COLO829 (cell line): Measurements from ENCODE around the gene NAA35.
"Not testable (repeated sequence)": the region's sequence is repeated elsewhere in the genome, so short reads cannot be mapped to it uniquely, and the experiment has no call there.

ENCODE experiments used
- DNase-seq: peaks from one replicate; pipeline ENCODE4 v3.0.0; 2012; ENCODE audit warnings: low spot score

The NAA35 gene

GRCh38 chr9:85940832-85941621, at the start of gene NAA35:
Gene NAA35 (plus strand): TSS chr9:85941146. CDS start chr9:85942160, 1,014 bp downstream.
- DNase-seq = peak; percentile 100

- no peak for DNase-seq
Observed at GRCh38 chr9:85892401-85892800, 48.5 kb upstream of the NAA35 start.

GRCh38 chr9:85895685-85896084, 45.3 kb upstream of the NAA35 start:
- no peak for DNase-seq

- DNase-seq = no peak
Observed at GRCh38 chr9:85897848-85898247, 43.1 kb upstream of the NAA35 start.

- no peak for DNase-seq
Observed at GRCh38 chr9:85898332-85898731, 42.6 kb upstream of the NAA35 start.

GRCh38 chr9:85899388-85899787, 41.6 kb upstream of the NAA35 start:
- no peak for DNase-seq

GRCh38 chr9:85900504-85901201, 40.3 kb upstream of the NAA35 start:
- peak; percentile 64 for DNase-seq

- DNase-seq = no peak
Observed at GRCh38 chr9:85904975-85905374, 36.0 kb upstream of the NAA35 start.

GRCh38 chr9:85905957-85906356, 35.0 kb upstream of the NAA35 start:
- DNase-seq = no peak

- DNase-seq = peak; percentile 98
Observed at GRCh38 chr9:85909390-85909789, 31.6 kb upstream of the NAA35 start.

GRCh38 chr9:85914108-85914507, 26.8 kb upstream of the NAA35 start:
- no peak for DNase-seq

- no peak for DNase-seq
Observed at GRCh38 chr9:85917756-85918155, 23.2 kb upstream of the NAA35 start.

GRCh38 chr9:85925493-85925892, 15.5 kb upstream of the NAA35 start:
- DNase-seq = no peak

GRCh38 chr9:85927076-85927475, 13.9 kb upstream of the NAA35 start:
- DNase-seq = no peak

- no peak for DNase-seq
Observed at GRCh38 chr9:85931495-85931894, 9.5 kb upstream of the NAA35 start.

- DNase-seq = not testable (repeated sequence)
Observed at GRCh38 chr9:85935950-85936349, 5.0 kb upstream of the NAA35 start.

- DNase-seq = peak; percentile 28
Observed at GRCh38 chr9:85940275-85940831, 593 bp upstream of the NAA35 start.

GRCh38 chr9:85941622-85941940, 635 bp downstream of the NAA35 start:
- no peak for DNase-seq

- no peak for DNase-seq
Observed at GRCh38 chr9:85941966-85942912, 1.3 kb downstream of the NAA35 start.

- DNase-seq = no peak
Observed at GRCh38 chr9:85942913-85943709, 2.2 kb downstream of the NAA35 start.

- no peak for DNase-seq
Observed at GRCh38 chr9:85943757-85944430, 2.9 kb downstream of the NAA35 start.
